SK-N-SH (cell line): Measurements from ENCODE around the gene CTTNBP2NL. TPM values are rescaled to one million over a fixed set of nuclear protein-coding genes. Genes with fewer than 3 reads are reported as not detected.

ENCODE experiments used
- CTCF ChIA-PET: fragments of 300-600, 350-600 bp; formaldehyde crosslinking; extraction: SDS; loops from one replicate; lab custom pipeline; 2021; lab: Yijun Ruan, JAX
- POLR2A ChIA-PET: fragments of 350-600 bp; sonication (Branson Sonifier 250); formaldehyde crosslinking; extraction: SDS; loops from one replicate; lab custom pipeline; 2020; ENCODE audit warnings: antibody characterized with exemption, inconsistent platforms; lab: Yijun Ruan, JAX
- DNase-seq: peaks from one replicate; pipeline ENCODE4 v3.0.0; 2012
- H2AFZ ChIP-seq: fragments of 200-600 bp; sonication (generic); 2 replicates; pipeline ENCODE4 v1.8.1; 2016; ENCODE audit warnings: antibody characterized with exemption, mild to moderate bottlenecking, low read depth
- H3F3A ChIP-seq: fragments of 200-600 bp; sonication (generic); replicated peaks from 2 replicates; pipeline ENCODE3; 2016; ENCODE audit warnings: antibody characterized with exemption, mild to moderate bottlenecking; ENCODE audit not compliant: insufficient read depth
- H3K27ac ChIP-seq, 2 experiments: fragments of 200-500 bp in 1 of 2; fragments of 200-600 bp in 1 of 2; sonication (Bioruptor generic) in 1 of 2; sonication (generic), shearing (Covaris generic) in 1 of 2; 2 replicates each; pipeline versions ENCODE4 v1.5.1 to v1.6.1; 2014 to 2016; ENCODE audit warnings: low read depth in 2 of 2, inconsistent platforms in 1 of 2, low read length in 1 of 2, mild to moderate bottlenecking in 1 of 2, mixed read lengths in 1 of 2
- H3K27me3 ChIP-seq: fragments of 200-600 bp; sonication (generic), shearing (Covaris generic); 2 replicates; pipeline ENCODE4 v1.6.1; 2016; ENCODE audit warnings: mixed run types; ENCODE audit not compliant: insufficient read depth
- H3K36me3 ChIP-seq, 2 experiments: fragments of 200-500 bp in 1 of 2; fragments of 200-600 bp in 1 of 2; sonication (Bioruptor generic) in 1 of 2; sonication (generic) in 1 of 2; replicated peaks in 1 of 2; 2 replicates each; pipeline versions ENCODE3 to v1.5.1; 2014 to 2016; ENCODE audit warnings: low read length in 1 of 2, mild to moderate bottlenecking in 1 of 2; ENCODE audit not compliant: insufficient read depth in 2 of 2, control insufficient read depth in 1 of 2
- H3K4me1 ChIP-seq, 2 experiments: fragments of 200-500 bp in 1 of 2; fragments of 200-600 bp in 1 of 2; sonication (Bioruptor generic) in 1 of 2; sonication (generic), shearing (Covaris generic) in 1 of 2; 2 replicates each; pipeline versions ENCODE4 v1.5.1 to v1.6.1; 2014 to 2016; ENCODE audit warnings: low read depth in 1 of 2, low read length in 1 of 2, mixed run types in 1 of 2; ENCODE audit not compliant: insufficient read depth in 2 of 2, control insufficient read depth in 1 of 2
- H3K4me2 ChIP-seq: fragments of 200-600 bp; sonication (generic), shearing (Covaris generic); 2 replicates; pipeline ENCODE4 v1.6.1; 2017; ENCODE audit warnings: mixed run types
- H3K4me3 ChIP-seq, 2 experiments: fragments of 200-500 bp in 1 of 2; fragments of 200-600 bp in 1 of 2; sonication (Bioruptor generic) in 1 of 2; sonication (generic), shearing (Covaris generic) in 1 of 2; 2 replicates each; pipeline versions ENCODE4 v1.5.1 to v1.8.1; 2014 to 2016; ENCODE audit warnings: low read depth in 2 of 2, inconsistent platforms in 1 of 2, low read length in 1 of 2, mild to moderate bottlenecking in 1 of 2, mixed read lengths in 1 of 2, moderate library complexity in 1 of 2
- H3K79me2 ChIP-seq: fragments of 200-600 bp; sonication (generic); 2 replicates; pipeline ENCODE4 v1.8.1; 2017; ENCODE audit warnings: mild to moderate bottlenecking; ENCODE audit not compliant: insufficient read depth
- H3K9ac ChIP-seq: fragments of 200-600 bp; sonication (generic); 2 replicates; pipeline ENCODE4 v1.6.1; 2017; ENCODE audit warnings: mixed run types
- H3K9me2 ChIP-seq: fragments of 200-600 bp; sonication (generic); 2 replicates; pipeline ENCODE4 v1.6.1; 2017; ENCODE audit warnings: mixed run types
- H3K9me3 ChIP-seq: fragments of 200-600 bp; sonication (generic); 2 replicates; pipeline ENCODE4 v1.6.1; 2017; ENCODE audit warnings: mixed run types, mild to moderate bottlenecking, moderate library complexity
- H4K20me1 ChIP-seq: fragments of 200-600 bp; sonication (generic); 2 replicates; pipeline ENCODE4 v1.6.1; 2017; ENCODE audit warnings: mild to moderate bottlenecking, mixed run types; ENCODE audit not compliant: insufficient read depth
- CHD2 ChIP-seq: fragments of 150-350 bp; IDR thresholded peaks from 2 replicates; pipeline ENCODE4 v1.6.1; 2018; ENCODE audit warnings: low read length; ENCODE audit not compliant: partially characterized antibody
- ELF1 ChIP-seq: IDR thresholded peaks from 2 replicates; pipeline ENCODE4 v1.4.0; 2012
- EP300 ChIP-seq, 2 experiments: IDR thresholded peaks; 2 replicates each; pipeline versions ENCODE4 v1.4.0 to v1.6.1; 2012; ENCODE audit warnings: borderline replicate concordance in 1 of 2, low read depth in 1 of 2, low read length in 1 of 2
- FOXJ3 ChIP-seq: sonication (generic); formaldehyde crosslinking; IDR thresholded peaks from 2 replicates; pipeline ENCODE4 v1.5.1; 2020; ENCODE audit warnings: mild to moderate bottlenecking, missing genetic modification reagents
- GATA2 ChIP-seq: sonication (generic); formaldehyde crosslinking; IDR thresholded peaks from 2 replicates; pipeline ENCODE4 v1.5.0; 2020; ENCODE audit warnings: mild to moderate bottlenecking, missing genetic modification reagents
- PBX3 ChIP-seq: IDR thresholded peaks from 2 replicates; pipeline ENCODE4; 2012
- RCOR1 ChIP-seq: fragments of 150-350 bp; IDR thresholded peaks from 2 replicates; pipeline ENCODE4 v1.6.1; 2017; ENCODE audit warnings: antibody characterized with exemption, low read length
- REST ChIP-seq: IDR thresholded peaks from 2 replicates; pipeline ENCODE4 v1.6.1; 2012; ENCODE audit warnings: mild to moderate bottlenecking, low read depth, low read length, moderate library complexity
- RFX5 ChIP-seq: IDR thresholded peaks from 2 replicates; pipeline ENCODE4 v1.6.1; 2012; ENCODE audit warnings: mild to moderate bottlenecking, improper control_type of control experiment, low read length
- RXRA ChIP-seq: IDR thresholded peaks from 2 replicates; pipeline ENCODE4 v1.4.0; 2012; ENCODE audit warnings: low read depth, mild to moderate bottlenecking, borderline replicate concordance
- TEAD4 ChIP-seq: IDR thresholded peaks from 2 replicates; pipeline ENCODE4 v1.4.0; 2012; ENCODE audit warnings: mild to moderate bottlenecking, borderline replicate concordance; ENCODE audit not compliant: insufficient read depth
- ZBTB33 ChIP-seq: IDR thresholded peaks from 2 replicates; pipeline ENCODE4 v1.4.0; 2012; ENCODE audit warnings: low read depth, borderline replicate concordance
- WGBS: methylation state at CpG from one replicate; pipeline ENCODE4 v1.1.6; 2017; ENCODE audit warnings: low lambda C conversion rate; 5-methylcytosine and 5-hydroxymethylcytosine counted together
- polyA plus RNA-seq, 3 experiments: library from polyadenylated mRNA; depleted of rRNA; stranded (reverse); fragments of >200 nt; gene quantifications; 2 replicates each; pipeline ENCODE4 v1.2.3, GENCODE V29; 2012

Gene CTTNBP2NL
- polyA plus RNA-seq, 1 of the 3 experiments (the other 2 are of a cell fraction), result 4.9 TPM

- Histone ChIP-seq H4K20me1 (no peaks in the 10 kb centered on the region), H3K4me2 (no peak overlapping the region), H3K4me3 (no peak overlapping the region), H3F3A (no peaks in the 10 kb centered on the region), H3K79me2 (no peaks in the 10 kb centered on the region), H2AFZ (no peak overlapping the region), H3K9ac (no peak overlapping the region), H3K27me3 (peaks cover 9% of the 10 kb centered on the region; the same call in 1 of the 2 replicates), H3K4me1 (no peaks in the 10 kb centered on the region), H3K36me3 (no peaks in the 10 kb centered on the region), H3K27ac (no peak overlapping the region), H3K9me3 (no peaks in the 10 kb centered on the region), H3K9me2 (no peaks in the 10 kb centered on the region)
- ChIA-PET CTCF (interaction anchor here (0.9 to 8.7 kb wide), 9 partner anchors 9 to 566 kb away, joined by 3 to 110 read pairs (median 4); no protein-coding TSS in a partner anchor), POLR2A (no interaction called here)
- TF ChIP-seq RXRA (no peak), RCOR1 (no peak), FOXJ3 (CRISPR knock-in tag) (no peak), GATA2 (CRISPR knock-in tag) (no peak), CHD2 (no peak)
- no peak for DNase-seq
- 26% methylated on average over 2 of the region's 2 CpGs for WGBS
Measured at GRCh38 chr1:112356765-112357164, 39.2 kb upstream of the CTTNBP2NL start.

GRCh38 chr1:112357467-112357866 is 38.5 kb upstream of the CTTNBP2NL start:
- 51% methylated on average over 6 of the region's 6 CpGs for WGBS
- no peak overlapping the region for H3K9ac ChIP-seq
- H3F3A ChIP-seq, result no peaks in the 10 kb centered on the region
- TF ChIP-seq PBX3 (no peak), EP300 (IDR thresholded peaks at IDR 0.05; ENCODE audit: borderline replicate concordance in 1 of 2, low read depth in 1 of 2, low read length in 1 of 2) (no peak), RFX5 (no peak), ELF1 (no peak), ZBTB33 (no peak), CHD2 (no peak), TEAD4 (no peak), REST (no peak)
- H3K9me3 ChIP-seq, result no peaks in the 10 kb centered on the region
- no peak for DNase-seq
- ChIA-PET POLR2A (no interaction called here), CTCF (interaction anchor here (0.7 to 8.7 kb wide), 15 partner anchors 10 to 567 kb away, joined by 3 to 110 read pairs (median 4); no protein-coding TSS in a partner anchor)
- no peak overlapping the region for H3K4me3 ChIP-seq
- H3K9me2 ChIP-seq, result no peaks in the 10 kb centered on the region
- H3K4me2 ChIP-seq, result no peak overlapping the region
- no peaks in the 10 kb centered on the region for H3K4me1 ChIP-seq
- H3K36me3 ChIP-seq, result no peaks in the 10 kb centered on the region
- no peaks in the 10 kb centered on the region for H4K20me1 ChIP-seq
- no peak overlapping the region for H3K27ac ChIP-seq
- H2AFZ ChIP-seq, result no peak overlapping the region
- peaks cover 9% of the 10 kb centered on the region; the same call in 1 of the 2 replicates for H3K27me3 ChIP-seq
- no peaks in the 10 kb centered on the region for H3K79me2 ChIP-seq
